Neural progenitor cell (in vitro differentiated cells): Measurements from ENCODE around the gene NCOR2. TPM values are rescaled to one million over a fixed set of nuclear protein-coding genes. Genes with fewer than 3 reads are reported as not detected.

Source experiments
- DNase-seq: peaks from one replicate; pipeline ENCODE4 v3.0.0-alpha.2; 2016; ENCODE audit warnings: low spot score
- H2AFZ ChIP-seq: fragments of 200-600 bp; sonication (generic); replicated peaks from 2 replicates; pipeline ENCODE4 v1.6.1; 2016; ENCODE audit warnings: antibody characterized with exemption
- H3F3A ChIP-seq: fragments of 200-600 bp; sonication (generic); 2 replicates; pipeline ENCODE4 v1.6.1; 2016; ENCODE audit warnings: antibody characterized with exemption, low read depth
- H3K27ac ChIP-seq: fragments of 200-600 bp; sonication (generic); 2 replicates; pipeline ENCODE4 v1.5.1; 2016; ENCODE audit warnings: mild to moderate bottlenecking
- H3K27me3 ChIP-seq: fragments of 200-600 bp; sonication (generic); 2 replicates; pipeline ENCODE4 v1.6.1; 2016; ENCODE audit warnings: mild to moderate bottlenecking, moderate library complexity
- H3K36me3 ChIP-seq: fragments of 200-600 bp; sonication (generic); 2 replicates; pipeline ENCODE4 v1.5.1; 2016
- H3K4me1 ChIP-seq: fragments of 200-600 bp; sonication (generic); 2 replicates; pipeline ENCODE4 v1.6.1; 2016; ENCODE audit warnings: mixed run types
- H3K4me2 ChIP-seq: fragments of 200-600 bp; sonication (generic); 2 replicates; pipeline ENCODE4 v1.6.1; 2016
- H3K4me3 ChIP-seq: fragments of 200-600 bp; sonication (generic); 2 replicates; pipeline ENCODE4 v1.5.1; 2016
- H3K79me2 ChIP-seq: fragments of 200-600 bp; sonication (generic); 2 replicates; pipeline ENCODE4 v1.6.1; 2016; ENCODE audit warnings: low read depth
- H3K9ac ChIP-seq: fragments of 200-600 bp; sonication (generic); 2 replicates; pipeline ENCODE4 v1.6.1; 2016
- H3K9me3 ChIP-seq: fragments of 200-600 bp; sonication (generic); 2 replicates; pipeline ENCODE4 v1.5.1; 2016; ENCODE audit warnings: low read depth
- H4K20me1 ChIP-seq: fragments of 200-600 bp; sonication (generic); 2 replicates; pipeline ENCODE4 v1.6.1; 2016; ENCODE audit warnings: low read depth
- H3K27ac Mint-ChIP-seq: 3 replicates; pipeline ENCODE4 v1.8.0; 2021; ENCODE audit warnings: mixed read lengths
- H3K27me3 Mint-ChIP-seq: 2 replicates; pipeline ENCODE4 v1.8.0; 2022; ENCODE audit warnings: low read depth, mild to moderate bottlenecking, inconsistent platforms, moderate library complexity, mixed read lengths; ENCODE audit not compliant: insufficient read depth
- H3K36me3 Mint-ChIP-seq: 3 replicates; pipeline ENCODE4 v1.8.0; 2021; ENCODE audit warnings: mixed read lengths
- H3K4me1 Mint-ChIP-seq: 3 replicates; pipeline ENCODE4 v1.8.0; 2021; ENCODE audit warnings: mixed read lengths
- H3K4me3 Mint-ChIP-seq: 3 replicates; pipeline ENCODE4 v1.8.0; 2021; ENCODE audit warnings: mild to moderate bottlenecking, moderate library complexity, mixed read lengths
- H3K9me3 Mint-ChIP-seq: 3 replicates; pipeline ENCODE4 v1.8.0; 2020; ENCODE audit warnings: mixed read lengths
- CTCF ChIP-seq: fragments of 200-600 bp; sonication (generic); IDR thresholded peaks from 2 replicates; pipeline ENCODE4 v1.5.1; 2017; ENCODE audit warnings: antibody characterized with exemption, mild to moderate bottlenecking
- EZH2 ChIP-seq: fragments of 200-600 bp; sonication (generic); IDR thresholded peaks from 2 replicates; pipeline ENCODE4 v1.6.1; 2017; ENCODE audit warnings: antibody characterized with exemption, mild to moderate bottlenecking, moderate library complexity
- EZH2phosphoT487 ChIP-seq: fragments of 200-600 bp; sonication (generic); IDR thresholded peaks from 2 replicates; pipeline ENCODE4 v1.6.1; 2017; ENCODE audit warnings: antibody characterized with exemption
- total RNA-seq: library from RNA; depleted of rRNA; stranded (reverse); fragments of >200 nt; gene quantifications from 2 replicates; pipeline ENCODE4 v1.2.3, GENCODE V29; 2015; ENCODE audit warnings: low replicate concordance

NCOR2 gene
- total RNA-seq, 1 donor from 2014 or later = 14.3 TPM

GRCh38 chr12:124603100-124603541 is 35.7 kb upstream of the NCOR2 start:
- Histone ChIP-seq H3K27me3 (no peaks in the 10 kb centered on the region), H2AFZ (no peak overlapping the region), H3F3A (peaks cover 11% of the 10 kb centered on the region), H4K20me1 (no peaks in the 10 kb centered on the region), H3K9me3 (no peaks in the 10 kb centered on the region), H3K4me2 (no peak overlapping the region), H3K36me3 (no peaks in the 10 kb centered on the region), H3K4me3 (no peak overlapping the region), H3K79me2 (no peaks in the 10 kb centered on the region), H3K9ac (no peak overlapping the region), H3K27ac (no peak overlapping the region), H3K4me1 (peaks cover 7% of the 10 kb centered on the region)
- no peak for DNase-seq
- Mint-ChIP-seq H3K4me3 (no peak overlapping the region), H3K27me3 (peaks cover 21% of the 10 kb centered on the region), H3K9me3 (peaks cover 12% of the 10 kb centered on the region), H3K4me1 (peaks cover 15% of the 10 kb centered on the region), H3K27ac (peak overlapping the region; percentile 74), H3K36me3 (no peaks in the 10 kb centered on the region)
- no peak for TF ChIP-seq CTCF
- TF ChIP-seq EZH2phosphoT487 = no peak
- no peak for TF ChIP-seq EZH2

- H3K9me3 Mint-ChIP-seq = peaks cover 12% of the 10 kb centered on the region
- Histone ChIP-seq H3K27me3 (no peaks in the 10 kb centered on the region), H3K4me3 (no peak overlapping the region), H3F3A (peaks cover 11% of the 10 kb centered on the region), H4K20me1 (no peaks in the 10 kb centered on the region), H3K9me3 (no peaks in the 10 kb centered on the region), H3K4me2 (no peak overlapping the region), H2AFZ (no peak overlapping the region), H3K4me1 (peaks cover 7% of the 10 kb centered on the region), H3K9ac (no peak overlapping the region), H3K36me3 (no peaks in the 10 kb centered on the region), H3K27ac (no peak overlapping the region), H3K79me2 (no peaks in the 10 kb centered on the region)
- DNase-seq = no peak
- H3K36me3 Mint-ChIP-seq = no peaks in the 10 kb centered on the region
- H3K4me3 Mint-ChIP-seq = no peak overlapping the region
- H3K27me3 Mint-ChIP-seq = peaks cover 14% of the 10 kb centered on the region
- no peak for TF ChIP-seq CTCF
- TF ChIP-seq EZH2 = no peak
- no peak for TF ChIP-seq EZH2phosphoT487
- H3K27ac Mint-ChIP-seq = no peak overlapping the region
- peaks cover 15% of the 10 kb centered on the region for H3K4me1 Mint-ChIP-seq
These were observed 34.3 kb upstream of the NCOR2 start for GRCh38 chr12:124601706-124602105.

GRCh38 chr12:124599074-124599999 is 31.9 kb upstream of the NCOR2 start:
- Histone ChIP-seq H3K27ac (no peak overlapping the region), H3F3A (no peaks in the 10 kb centered on the region), H3K4me1 (no peaks in the 10 kb centered on the region), H3K36me3 (no peaks in the 10 kb centered on the region), H3K9me3 (no peaks in the 10 kb centered on the region), H4K20me1 (no peaks in the 10 kb centered on the region), H2AFZ (no peak overlapping the region), H3K4me3 (no peak overlapping the region), H3K9ac (no peak overlapping the region), H3K4me2 (no peak overlapping the region), H3K27me3 (no peaks in the 10 kb centered on the region), H3K79me2 (no peaks in the 10 kb centered on the region)
- peaks cover 10% of the 10 kb centered on the region for H3K9me3 Mint-ChIP-seq
- TF ChIP-seq EZH2phosphoT487 (no peak), CTCF (no peak), EZH2 (no peak)
- H3K4me3 Mint-ChIP-seq = peak overlapping the region; percentile 25
- no peaks in the 10 kb centered on the region for H3K36me3 Mint-ChIP-seq
- H3K4me1 Mint-ChIP-seq = peaks cover 10% of the 10 kb centered on the region
- no peak for DNase-seq
- H3K27ac Mint-ChIP-seq = no peak overlapping the region
- H3K27me3 Mint-ChIP-seq = peaks cover 9% of the 10 kb centered on the region
